ENCODE data around the gene DACH1.

DACH1 gene

DNA sequence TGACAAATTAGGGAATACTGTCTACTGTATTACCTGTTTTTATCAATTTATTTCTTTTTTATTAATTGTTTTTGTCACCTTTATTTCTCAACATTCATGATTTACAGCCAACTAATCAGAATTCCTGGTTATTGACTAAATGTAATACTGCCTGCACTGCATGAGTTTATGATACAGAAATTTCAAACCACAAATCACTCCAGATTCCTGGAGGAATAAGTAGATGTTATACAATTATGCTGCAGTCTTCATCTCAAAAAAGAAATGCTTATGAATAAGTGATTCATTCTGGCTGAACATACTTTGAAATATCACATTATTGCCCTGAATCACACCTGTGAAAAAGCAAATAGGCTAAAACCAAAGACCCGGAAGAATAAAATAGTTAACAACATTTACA is 249.7 kb downstream of the DACH1 start:
- H3K4me3 ChIP-seq (ENCODE audit: low read depth, low read length) = no peak overlapping the region
- TF ChIP-seq, protein P1, sequence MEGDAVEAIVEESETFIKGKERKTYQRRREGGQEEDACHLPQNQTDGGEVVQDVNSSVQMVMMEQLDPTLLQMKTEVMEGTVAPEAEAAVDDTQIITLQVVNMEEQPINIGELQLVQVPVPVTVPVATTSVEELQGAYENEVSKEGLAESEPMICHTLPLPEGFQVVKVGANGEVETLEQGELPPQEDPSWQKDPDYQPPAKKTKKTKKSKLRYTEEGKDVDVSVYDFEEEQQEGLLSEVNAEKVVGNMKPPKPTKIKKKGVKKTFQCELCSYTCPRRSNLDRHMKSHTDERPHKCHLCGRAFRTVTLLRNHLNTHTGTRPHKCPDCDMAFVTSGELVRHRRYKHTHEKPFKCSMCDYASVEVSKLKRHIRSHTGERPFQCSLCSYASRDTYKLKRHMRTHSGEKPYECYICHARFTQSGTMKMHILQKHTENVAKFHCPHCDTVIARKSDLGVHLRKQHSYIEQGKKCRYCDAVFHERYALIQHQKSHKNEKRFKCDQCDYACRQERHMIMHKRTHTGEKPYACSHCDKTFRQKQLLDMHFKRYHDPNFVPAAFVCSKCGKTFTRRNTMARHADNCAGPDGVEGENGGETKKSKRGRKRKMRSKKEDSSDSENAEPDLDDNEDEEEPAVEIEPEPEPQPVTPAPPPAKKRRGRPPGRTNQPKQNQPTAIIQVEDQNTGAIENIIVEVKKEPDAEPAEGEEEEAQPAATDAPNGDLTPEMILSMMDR (IDR thresholded peaks at IDR 0.05; ENCODE audit: insufficient read depth, low read depth, low read length, missing control alignments) = no peak
- DNase-seq (ENCODE audit: low read depth) = no peak

DNA sequence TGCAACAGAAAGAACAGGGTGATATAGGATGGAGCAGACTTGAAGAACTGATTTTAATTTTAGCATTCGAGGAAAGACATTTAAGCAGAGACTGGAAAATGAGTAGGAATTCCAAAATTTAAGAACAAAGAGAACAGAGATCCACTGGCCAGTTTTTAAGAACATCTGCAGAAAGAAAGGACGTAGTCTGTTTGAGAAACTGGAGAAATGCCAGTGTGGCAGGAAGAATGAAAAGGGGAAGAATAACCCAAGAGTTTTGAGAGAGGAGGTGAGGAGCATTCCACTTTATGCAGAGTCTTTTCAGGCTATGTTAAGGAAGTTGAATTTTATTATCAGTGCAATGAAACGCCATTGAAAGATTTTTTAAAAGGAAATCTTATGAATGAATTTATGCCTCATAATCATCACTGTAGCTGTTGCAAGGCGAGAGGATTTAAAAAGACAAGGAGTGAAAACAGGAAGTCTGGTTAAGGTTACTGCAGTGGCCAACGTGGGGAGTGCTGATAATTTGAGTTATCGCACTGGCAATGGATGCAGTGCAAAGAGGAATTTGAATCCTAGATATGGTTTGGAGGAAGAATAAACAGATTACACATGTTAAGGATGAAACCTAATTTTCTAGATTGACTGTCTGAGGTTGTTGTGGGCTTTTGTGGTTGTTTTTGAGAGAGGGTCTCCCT is 253.8 kb downstream of the DACH1 start:
- TF ChIP-seq, protein P1 (IDR thresholded peaks at IDR 0.05; ENCODE audit: insufficient read depth, low read depth, low read length, missing control alignments) = no peak
- no peak for DNase-seq (ENCODE audit: low read depth)
- H3K4me3 ChIP-seq (ENCODE audit: low read depth, low read length) = no peak overlapping the region

DNA sequence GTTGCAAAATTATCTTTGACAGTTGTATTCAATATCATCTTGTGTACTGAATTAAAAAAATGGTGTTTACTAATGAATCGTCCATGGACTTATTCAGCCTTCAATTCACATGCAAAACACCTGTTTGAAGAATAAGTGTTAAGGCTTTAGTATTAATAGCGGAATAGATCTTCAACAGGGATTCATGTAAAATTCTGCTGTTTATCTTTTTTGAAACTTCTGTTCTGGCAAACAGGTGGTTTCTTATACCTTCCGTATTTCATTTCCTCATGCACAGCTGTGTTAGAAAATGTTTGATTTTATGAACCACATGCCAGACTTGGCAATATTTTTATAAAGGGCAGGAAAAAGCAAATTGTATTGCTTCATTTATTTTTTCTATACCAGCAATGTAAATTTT is 255.7 kb downstream of the DACH1 start:
- no peak for DNase-seq (ENCODE audit: low read depth)
- TF ChIP-seq, protein P1 (IDR thresholded peaks at IDR 0.05; ENCODE audit: insufficient read depth, low read depth, low read length, missing control alignments) = no peak
- no peak overlapping the region for H3K4me3 ChIP-seq (ENCODE audit: low read depth, low read length)

DNA sequence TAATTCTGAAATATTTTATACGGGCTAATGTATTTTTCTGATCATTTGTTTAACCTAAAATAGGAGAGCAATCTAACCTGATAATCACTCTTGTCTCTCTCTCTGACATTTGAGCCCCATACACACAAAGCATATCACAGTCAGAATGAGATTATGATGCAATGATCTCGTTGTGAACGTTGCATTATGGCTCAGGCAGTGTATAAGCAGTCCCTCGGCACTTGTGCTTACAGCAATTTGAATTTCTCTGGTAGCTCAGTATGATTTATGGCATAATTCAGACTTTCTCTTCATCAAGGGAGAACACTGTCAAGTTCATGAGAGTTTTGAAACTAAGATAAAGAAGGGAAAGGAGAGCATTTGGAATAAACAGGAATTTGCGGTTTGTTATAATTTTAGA is 256.1 kb downstream of the DACH1 start:
- DNase-seq (ENCODE audit: low read depth) = no peak
- TF ChIP-seq, protein P1 (IDR thresholded peaks at IDR 0.05; ENCODE audit: insufficient read depth, low read depth, low read length, missing control alignments) = no peak
- no peak overlapping the region for H3K4me3 ChIP-seq (ENCODE audit: low read depth, low read length)

DNA sequence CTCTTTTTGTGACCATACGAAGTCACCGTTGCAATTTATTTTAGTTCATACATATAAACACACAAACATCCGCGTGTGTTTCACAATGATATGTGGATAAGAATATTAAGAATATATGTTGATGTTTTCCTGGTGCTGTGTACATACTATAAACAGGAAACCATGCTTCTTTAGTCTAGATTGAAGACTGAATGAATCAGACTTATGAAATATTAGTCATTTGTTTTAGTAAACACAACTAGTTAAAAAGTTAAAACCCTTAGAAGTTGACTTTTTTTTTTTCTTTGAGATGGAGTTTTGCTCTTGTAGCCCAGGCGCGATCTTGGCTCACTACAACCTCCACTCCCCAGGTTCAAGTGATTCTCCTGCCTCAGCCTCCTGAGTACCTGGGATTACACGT is 257.7 kb downstream of the DACH1 start:
- DNase-seq (ENCODE audit: low read depth) = no peak
- H3K4me3 ChIP-seq (ENCODE audit: low read depth, low read length) = no peak overlapping the region
- TF ChIP-seq, protein P1 (IDR thresholded peaks at IDR 0.05; ENCODE audit: insufficient read depth, low read depth, low read length, missing control alignments) = no peak

DNA sequence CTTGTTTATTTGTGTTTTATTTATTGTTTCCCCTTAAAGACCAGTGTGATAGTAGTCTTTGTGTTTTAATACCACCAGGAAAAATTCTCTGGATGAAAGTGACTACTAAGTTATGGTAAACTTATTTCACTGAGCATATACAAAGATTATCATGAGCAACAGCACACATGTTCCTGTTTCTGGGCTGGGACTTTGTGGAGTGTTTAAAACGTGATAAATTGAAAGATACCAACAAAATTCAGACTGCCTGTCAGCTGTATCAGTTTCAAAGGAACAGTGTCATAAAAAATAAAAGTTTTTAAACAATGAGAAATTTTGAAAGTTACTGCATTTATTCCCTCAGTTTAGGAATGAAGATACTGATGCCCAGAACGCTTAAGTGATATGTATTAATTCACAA is 259.4 kb downstream of the DACH1 start:
- H3K4me3 ChIP-seq (ENCODE audit: low read depth, low read length) = no peak overlapping the region
- DNase-seq (ENCODE audit: low read depth) = no peak
- TF ChIP-seq, protein P1 (IDR thresholded peaks at IDR 0.05; ENCODE audit: insufficient read depth, low read depth, low read length, missing control alignments) = no peak

DNA sequence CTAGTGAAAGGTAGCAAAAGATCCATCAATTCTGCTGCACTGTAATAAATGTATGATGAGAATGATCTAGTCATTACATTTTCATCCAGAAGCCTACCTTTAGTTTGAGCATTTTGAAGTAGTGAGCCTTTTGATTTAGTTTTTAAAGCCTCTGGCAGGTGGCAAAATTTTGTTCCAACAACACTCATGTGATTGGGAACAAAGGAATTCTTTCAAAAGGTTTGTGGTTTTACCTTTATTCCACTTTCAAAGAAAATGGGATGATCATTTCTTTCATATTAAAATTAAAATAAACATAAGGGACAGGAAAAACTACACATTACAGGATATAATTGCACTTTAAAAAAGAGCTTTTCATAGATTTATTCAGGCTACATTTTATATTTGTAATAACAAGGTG is 260.2 kb downstream of the DACH1 start:
- TF ChIP-seq, protein P1 (IDR thresholded peaks at IDR 0.05; ENCODE audit: insufficient read depth, low read depth, low read length, missing control alignments) = no peak

More for the DNA sequence above, 260.2 kb downstream of the DACH1 start:
- no peak for DNase-seq (ENCODE audit: low read depth)
- H3K4me3 ChIP-seq (ENCODE audit: low read depth, low read length) = no peak overlapping the region
